ENCODE results near the gene TMEM236. TPM values are rescaled to one million over a fixed set of nuclear protein-coding genes. Genes with fewer than 3 reads are reported as not detected.

Gene TMEM236
- total RNA-seq = 0.24 TPM in 1 of 2 replicates, not detected in the other
- 0.19 and 0.29 TPM in 2 replicates for polyA plus RNA-seq
- polyA plus RNA-seq (2011; cell fraction: cytosol; rRNA removed) = 0.28 and 0.31 TPM in 2 replicates
- polyA plus RNA-seq (2011; cell fraction: nucleus; rRNA removed) = 0.21 and 0.28 TPM in 2 replicates
- polyA plus RNA-seq (2012) = not detected in 2 replicates
- polyA minus RNA-seq = 0.29 and 0.30 TPM in 2 replicates
- not detected for polyA minus RNA-seq (2011; cell fraction: cytosol; rRNA and poly(A)+ RNA removed)
- 0.24 and 0.29 TPM in 2 replicates for polyA minus RNA-seq (2011; cell fraction: nucleus; rRNA and poly(A)+ RNA removed)
- Bru-seq, nascent RNA = percentile 26 among the genes with signal in this experiment
- percentile 58 among the genes with signal in this experiment for BruChase-seq, experiment 1, labeled RNA remaining after a 6-hour chase
- BruChase-seq, experiment 2, labeled RNA remaining after a 2-hour chase = percentile 27 among the genes with signal in this experiment
- long read RNA-seq = 0 reads

DNA sequence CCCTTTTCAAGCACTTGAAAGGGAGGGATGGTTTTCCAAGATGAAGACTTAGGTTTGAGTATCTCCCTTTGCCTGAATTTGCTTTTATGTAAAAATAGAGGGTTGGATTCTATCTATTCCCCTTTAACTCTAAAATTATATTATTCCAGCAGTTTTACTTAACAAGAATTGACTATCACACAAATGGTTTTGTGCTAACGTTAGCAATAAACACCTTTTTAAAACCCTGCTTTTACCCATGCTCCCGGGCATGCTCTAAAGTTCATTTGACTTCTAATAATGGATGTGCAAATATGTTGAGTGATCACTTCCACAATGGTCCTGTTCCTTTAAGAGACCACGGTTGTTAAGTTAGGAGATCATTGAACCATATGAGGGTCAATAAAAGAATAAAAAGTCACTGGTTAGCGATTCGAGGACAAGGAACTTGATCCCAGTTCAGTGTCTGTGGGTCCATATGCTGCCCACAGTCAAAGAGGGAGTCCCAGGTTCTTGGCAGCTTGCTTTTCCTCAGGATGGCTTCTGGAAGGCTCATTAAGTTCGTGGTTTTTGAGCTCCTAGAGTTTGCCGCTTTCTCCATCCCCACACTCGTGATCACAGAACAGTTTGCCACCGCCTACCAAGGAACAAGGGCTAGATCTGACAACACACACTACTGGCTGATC, at the start of gene TMEM236:
Gene TMEM236 (plus strand): TSS at position 421 of the 665 bp plus-strand sequence. CDS start 95 bp downstream, at position 516.
- H4K20me1 ChIP-seq (replicated peaks; ENCODE audit: control insufficient read depth, extremely low read depth, insufficient read depth, low read length) = no peaks in the 10 kb centered on the region
- no peak within 1 kb of the TSS for H3K4me3 ChIP-seq (replicated peaks in 1 of 3; ENCODE audit: insufficient read depth in 1 of 3, low read depth in 1 of 3, low read length in 3 of 3)
- ChIA-PET CTCF (interaction anchor here (1.0 kb wide), 1 partner anchor 113 kb away, joined by 3 read pairs; no protein-coding TSS in a partner anchor), POLR2A (no interaction called here)
- TF ChIP-seq JUN (IDR thresholded peaks at IDR 0.05; ENCODE audit: borderline replicate concordance, insufficient read depth, insufficient read length, low read depth) (no peak), FOS (IDR thresholded peaks at IDR 0.05; ENCODE audit: borderline replicate concordance, insufficient read depth, low read length) (no peak), EZH2 (IDR thresholded peaks at IDR 0.05; ENCODE audit: borderline replicate concordance, low read depth, low read length, severe bottlenecking) (no peak), POLR2A (IDR thresholded peaks at IDR 0.05; ENCODE audit: low read depth, low read length) (no peak), MYC (IDR thresholded peaks at IDR 0.05; ENCODE audit: low read depth, low read length) (no peak), POLR2AphosphoS5 (IDR thresholded peaks at IDR 0.05; ENCODE audit: insufficient read depth, low read depth, low read length) (no peak), CTCF (IDR thresholded peaks at IDR 0.05; ENCODE audit: extremely low read depth in 1 of 2, insufficient read depth in 1 of 2, low read depth in 1 of 2, low read length in 2 of 2) (no peak), GATA2 (IDR thresholded peaks at IDR 0.05; ENCODE audit: insufficient read depth, insufficient read length, low read depth, low read length) (no peak), MAX (IDR thresholded peaks at IDR 0.05; ENCODE audit: insufficient read depth, insufficient read length) (no peak)
- H3K9ac ChIP-seq (replicated peaks; ENCODE audit: extremely low read depth, insufficient read depth, low read length) = no peak within 1 kb of the TSS
- DNase-seq (ENCODE audit: low read depth, low spot score) = no peak
- H2AFZ ChIP-seq (ENCODE audit: low read depth, low read length) = no peak within 1 kb of the TSS
- no peak within 1 kb of the TSS for H3K27ac ChIP-seq (ENCODE audit: insufficient read depth, low read depth, low read length)
- dilution Hi-C loops (cut with MboI; ENCODE audit: extremely low pct_ligation_motif_present, low sequenced_read_pairs) (no loop called here), intact Hi-C loops (cut with micrococcal nuclease) (no loop called here)
- H3K4me1 ChIP-seq (ENCODE audit: control insufficient read depth, extremely low read depth, insufficient read depth, low read length) = no peaks in the 10 kb centered on the region
- H3K9me3 ChIP-seq (replicated peaks; ENCODE audit: control insufficient read depth, insufficient read depth, low read length) = no peaks in the 10 kb centered on the region
- no peak within 1 kb of the TSS for H3K4me2 ChIP-seq (ENCODE audit: insufficient read depth, low read length)
- H3K36me3 ChIP-seq (ENCODE audit: control insufficient read depth in 2 of 2, extremely low read depth in 1 of 2, insufficient read depth in 2 of 2, low read length in 2 of 2) = no peaks in the 10 kb centered on the region
- no peaks in the 10 kb centered on the region for H3K79me2 ChIP-seq (ENCODE audit: control insufficient read depth, insufficient read depth, low read length)
- peak; percentile 60 for FAIRE-seq
- BruUV-seq (replicated peaks) = no TSS peak
- H3K9me1 ChIP-seq (replicated peaks; ENCODE audit: control insufficient read depth, extremely low read depth, insufficient read depth, low read length) = no peaks in the 10 kb centered on the region
- no peaks in the 10 kb centered on the region for H3K27me3 ChIP-seq (ENCODE audit: control insufficient read depth in 2 of 2, insufficient read depth in 2 of 2, low read length in 2 of 2)
